Hepatocyte (in vitro differentiated cells): ENCODE data around the gene ARHGEF10L. TPM values are rescaled to one million over a fixed set of nuclear protein-coding genes. Genes with fewer than 3 reads are reported as not detected.

Experiments used
- DNase-seq: peaks from one replicate; pipeline ENCODE4 v3.0.0-alpha.2; 2016; ENCODE audit warnings: low spot score
- H2AFZ ChIP-seq: fragments of 200-600 bp; sonication (generic); 2 replicates; pipeline ENCODE4 v1.6.0; 2016; ENCODE audit warnings: antibody characterized with exemption, mild to moderate bottlenecking
- H3K27ac ChIP-seq: fragments of 200-600 bp; sonication (generic); 2 replicates; pipeline ENCODE4 v1.5.1; 2016; ENCODE audit warnings: mild to moderate bottlenecking
- H3K27me3 ChIP-seq: fragments of 200-600 bp; sonication (generic); 2 replicates; pipeline ENCODE4 v1.6.1; 2016
- H3K36me3 ChIP-seq: fragments of 200-600 bp; sonication (generic); replicated peaks from 2 replicates; pipeline ENCODE4 v1.5.1; 2016; ENCODE audit warnings: low read depth; ENCODE audit not compliant: insufficient read depth
- H3K4me1 ChIP-seq: fragments of 200-600 bp; sonication (generic); 2 replicates; pipeline ENCODE4 v1.5.1; 2016; ENCODE audit warnings: mild to moderate bottlenecking, moderate library complexity; ENCODE audit not compliant: insufficient read depth
- H3K4me2 ChIP-seq: fragments of 200-600 bp; sonication (generic); 2 replicates; pipeline ENCODE4 v1.6.0; 2016
- H3K4me3 ChIP-seq: fragments of 200-600 bp; sonication (generic); 2 replicates; pipeline ENCODE4 v1.5.1; 2016; ENCODE audit warnings: mild to moderate bottlenecking
- H3K79me2 ChIP-seq: fragments of 200-600 bp; sonication (generic); 2 replicates; pipeline ENCODE4 v1.6.0; 2017; ENCODE audit warnings: mild to moderate bottlenecking
- H3K9me2 ChIP-seq: fragments of 200-600 bp; sonication (generic); replicated peaks from 2 replicates; pipeline ENCODE4 v1.6.0; 2017; ENCODE audit warnings: mild to moderate bottlenecking; ENCODE audit not compliant: insufficient read depth
- H3K9me3 ChIP-seq: fragments of 200-600 bp; sonication (generic); 2 replicates; pipeline ENCODE4 v1.5.1; 2016; ENCODE audit warnings: low read depth, mild to moderate bottlenecking
- H4K20me1 ChIP-seq: fragments of 200-600 bp; sonication (generic); 2 replicates; pipeline ENCODE4 v1.6.0; 2016; ENCODE audit warnings: mild to moderate bottlenecking; ENCODE audit not compliant: insufficient read depth, poor library complexity, severe bottlenecking
- EZH2 ChIP-seq: fragments of 200-600 bp; sonication (generic); IDR thresholded peaks from 2 replicates; pipeline ENCODE4 v1.6.1; 2016; ENCODE audit warnings: antibody characterized with exemption, mild to moderate bottlenecking, borderline replicate concordance
- WGBS: methylation state at CpG from one replicate; pipeline ENCODE4 v1.1.6; 2016; ENCODE audit warnings: low lambda C conversion rate; ENCODE audit errors: missing lambda C conversion rate; 5-methylcytosine and 5-hydroxymethylcytosine counted together
- polyA plus RNA-seq: library from polyadenylated mRNA; unstranded; fragments of >200 nt; fragmentation: Nextera tagmentation; extraction: Ambion mirVana; gene quantifications from 2 replicates; pipeline ENCODE4 v1.2.1, GENCODE V29; 2016
- total RNA-seq: library from RNA; depleted of rRNA; stranded (reverse); fragments of >200 nt; gene quantifications from 2 replicates; pipeline ENCODE4 v1.2.3, GENCODE V29; 2014
- TF ChIP-seq, protein P1 (sequence below): fragments of 200-600 bp; sonication (generic); IDR thresholded peaks from 2 replicates; pipeline ENCODE4 v1.5.1; 2016; ENCODE audit warnings: antibody characterized with exemption, mild to moderate bottlenecking; ENCODE audit not compliant: poor library complexity

Gene ARHGEF10L
- total and polyA plus RNA-seq, 2 experiments from 2014 or later, result 40.4 to 48.3 TPM

DNA sequence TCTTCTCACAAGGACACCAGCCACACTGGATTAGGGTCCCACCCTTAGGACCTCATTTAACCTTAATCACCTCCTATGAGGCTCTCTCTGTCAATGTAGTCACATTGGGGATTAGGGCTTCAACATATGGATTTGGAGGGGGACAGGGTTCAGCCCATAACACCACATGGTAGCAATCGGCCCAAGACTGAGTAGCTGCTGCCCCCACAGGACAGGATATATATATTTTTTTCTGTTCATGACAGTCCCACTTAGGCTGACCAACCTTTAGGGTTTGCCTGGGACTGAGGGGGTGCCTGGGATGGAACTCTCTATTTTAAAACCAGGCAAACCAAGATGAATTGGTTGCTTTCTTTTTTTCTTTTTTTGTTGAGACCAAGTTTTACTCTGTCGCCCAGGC is 207.4 kb downstream of the ARHGEF10L start:
- WGBS, result 73% methylated on average over 2 of the region's 2 CpGs
- Histone ChIP-seq H3K27me3 (peaks cover 3% of the 10 kb centered on the region), H3K4me1 (no peaks in the 10 kb centered on the region), H3K9me3 (no peaks in the 10 kb centered on the region), H4K20me1 (no peaks in the 10 kb centered on the region), H3K9me2 (no peaks in the 10 kb centered on the region), H2AFZ (no peak overlapping the region), H3K36me3 (no peaks in the 10 kb centered on the region), H3K4me2 (no peak overlapping the region), H3K27ac (no peak overlapping the region), H3K4me3 (no peak overlapping the region), H3K79me2 (no peaks in the 10 kb centered on the region)
- TF ChIP-seq EZH2, result no peak
- TF ChIP-seq, protein P1, sequence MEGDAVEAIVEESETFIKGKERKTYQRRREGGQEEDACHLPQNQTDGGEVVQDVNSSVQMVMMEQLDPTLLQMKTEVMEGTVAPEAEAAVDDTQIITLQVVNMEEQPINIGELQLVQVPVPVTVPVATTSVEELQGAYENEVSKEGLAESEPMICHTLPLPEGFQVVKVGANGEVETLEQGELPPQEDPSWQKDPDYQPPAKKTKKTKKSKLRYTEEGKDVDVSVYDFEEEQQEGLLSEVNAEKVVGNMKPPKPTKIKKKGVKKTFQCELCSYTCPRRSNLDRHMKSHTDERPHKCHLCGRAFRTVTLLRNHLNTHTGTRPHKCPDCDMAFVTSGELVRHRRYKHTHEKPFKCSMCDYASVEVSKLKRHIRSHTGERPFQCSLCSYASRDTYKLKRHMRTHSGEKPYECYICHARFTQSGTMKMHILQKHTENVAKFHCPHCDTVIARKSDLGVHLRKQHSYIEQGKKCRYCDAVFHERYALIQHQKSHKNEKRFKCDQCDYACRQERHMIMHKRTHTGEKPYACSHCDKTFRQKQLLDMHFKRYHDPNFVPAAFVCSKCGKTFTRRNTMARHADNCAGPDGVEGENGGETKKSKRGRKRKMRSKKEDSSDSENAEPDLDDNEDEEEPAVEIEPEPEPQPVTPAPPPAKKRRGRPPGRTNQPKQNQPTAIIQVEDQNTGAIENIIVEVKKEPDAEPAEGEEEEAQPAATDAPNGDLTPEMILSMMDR, result no peak
- no peak for DNase-seq

Other genes with a start within 250 kb of the ARHGEF10L start
- not detected in 2 replicates for gene PADI4, start 231.5 kb upstream of the ARHGEF10L start, total RNA-seq
- gene PADI4, start 231.5 kb upstream of the ARHGEF10L start, polyA plus RNA-seq, result not detected in 2 replicates
- not detected in 2 replicates for gene PADI6, start 167.5 kb upstream of the ARHGEF10L start, total RNA-seq
- gene PADI6, start 167.5 kb upstream of the ARHGEF10L start, polyA plus RNA-seq, result not detected in 2 replicates
- gene RCC2, start 100.0 kb upstream of the ARHGEF10L start, total RNA-seq, result 42.1 and 56.9 TPM in 2 replicates
- gene RCC2, start 100.0 kb upstream of the ARHGEF10L start, polyA plus RNA-seq, result 22.5 and 25.1 TPM in 2 replicates
- gene ACTL8, start 215.6 kb downstream of the ARHGEF10L start, total RNA-seq, result not detected in 2 replicates
- gene ACTL8, start 215.6 kb downstream of the ARHGEF10L start, polyA plus RNA-seq, result 0.34 TPM in 1 of 2 replicates, not detected in the other